ENCODE data around the gene ZMIZ1.
A peak's percentile ranks its signal among the peaks of the same experiment; 100 is the strongest.

The ZMIZ1 gene
- 12.4 to 40.7 (median 12.5) reads per million in 3 experiments for total RNA-seq

GRCh38 chr10:79068562-79069324 is at the start of gene ZMIZ1:
Gene ZMIZ1, plus strand, starts transcription at chr10:79068966. Its CDS starts 132,667 bp downstream, at chr10:79201633.
- DNase-seq, result peak; percentile 82

- DNase-seq, result no peak
Observed at GRCh38 chr10:79019441-79020014, 49.2 kb upstream of the ZMIZ1 start.

- no peak for DNase-seq
Observed at GRCh38 chr10:79020015-79020491, 48.7 kb upstream of the ZMIZ1 start.

GRCh38 chr10:79020605-79021004 is 48.2 kb upstream of the ZMIZ1 start:
- no peak for DNase-seq

- no peak for DNase-seq
Observed at GRCh38 chr10:79021331-79021907, 47.3 kb upstream of the ZMIZ1 start.

- no peak for DNase-seq
Observed at GRCh38 chr10:79021948-79022499, 46.7 kb upstream of the ZMIZ1 start.

- DNase-seq, result no peak
Observed at GRCh38 chr10:79022565-79023230, 46.1 kb upstream of the ZMIZ1 start.

GRCh38 chr10:79023240-79024162 is 45.3 kb upstream of the ZMIZ1 start:
- no peak for DNase-seq

- DNase-seq, result no peak
Observed at GRCh38 chr10:79024296-79024695, 44.5 kb upstream of the ZMIZ1 start.

GRCh38 chr10:79024720-79025198 is 44.0 kb upstream of the ZMIZ1 start:
- no peak for DNase-seq

- peak; percentile 25 for DNase-seq
Observed at GRCh38 chr10:79025199-79025832, 43.5 kb upstream of the ZMIZ1 start.

GRCh38 chr10:79026341-79026761 is 42.4 kb upstream of the ZMIZ1 start:
- DNase-seq, result no peak

GRCh38 chr10:79026806-79027146 is 42.0 kb upstream of the ZMIZ1 start:
- no peak for DNase-seq

- no peak for DNase-seq
Observed at GRCh38 chr10:79027147-79028055, 41.4 kb upstream of the ZMIZ1 start.

- DNase-seq, result no peak
Observed at GRCh38 chr10:79028056-79028430, 40.7 kb upstream of the ZMIZ1 start.

GRCh38 chr10:79028451-79029010 is 40.2 kb upstream of the ZMIZ1 start:
- DNase-seq, result no peak

- DNase-seq, result no peak
Observed at GRCh38 chr10:79029478-79030390, 39.0 kb upstream of the ZMIZ1 start.

GRCh38 chr10:79030705-79031104 is 38.1 kb upstream of the ZMIZ1 start:
- DNase-seq, result no peak

GRCh38 chr10:79031723-79032122 is 37.0 kb upstream of the ZMIZ1 start:
- no peak for DNase-seq
